Ectodermal cell (in vitro differentiated cells): ENCODE data around the gene IDS. TPM values are rescaled to one million over a fixed set of nuclear protein-coding genes. Genes with fewer than 3 reads are reported as not detected.
"Not testable (repeated sequence)": the region's sequence is repeated elsewhere in the genome, so short reads cannot be mapped to it uniquely, and the experiment has no call there.

Experiments used
- H3K27ac ChIP-seq: 2 replicates; pipeline ENCODE4 v1.7.0; 2013; ENCODE audit warnings: mild to moderate bottlenecking, low read depth, low read length; ENCODE audit not compliant: insufficient read depth, poor library complexity, severe bottlenecking
- H3K27me3 ChIP-seq: 2 replicates; pipeline ENCODE4 v1.7.0; 2013; ENCODE audit warnings: mild to moderate bottlenecking, low read length; ENCODE audit not compliant: insufficient read depth, control insufficient read depth, poor library complexity, severe bottlenecking
- H3K36me3 ChIP-seq: one replicate; pipeline ENCODE4 v1.7.0; 2013; ENCODE audit warnings: low read length; ENCODE audit not compliant: control insufficient read depth, insufficient read depth
- H3K4me1 ChIP-seq: one replicate; pipeline ENCODE4 v1.7.0; 2013; ENCODE audit warnings: low read length; ENCODE audit not compliant: control insufficient read depth, insufficient read depth
- H3K4me3 ChIP-seq: 2 replicates; pipeline ENCODE4 v1.7.0; 2013; ENCODE audit warnings: low read depth, low read length, control low read depth; ENCODE audit not compliant: insufficient read depth
- H3K9me3 ChIP-seq: 2 replicates; pipeline ENCODE4 v1.7.0; 2013; ENCODE audit warnings: mild to moderate bottlenecking, low read length, moderate library complexity; ENCODE audit not compliant: control insufficient read depth
- WGBS, 2 experiments: methylation state at CpG; one replicate each; pipeline ENCODE4 v1.1.7; 2013; ENCODE audit warnings: missing lambda C conversion rate in 2 of 2; 5-methylcytosine and 5-hydroxymethylcytosine counted together
- polyA plus RNA-seq, 4 experiments: library from polyadenylated mRNA; stranded (reverse); fragments of 50-300 nt; gene quantifications; one replicate each; pipeline ENCODE4 v1.2.3, GENCODE V29; 2013

Gene IDS
- polyA plus RNA-seq (2013, experiment 1 of 4): 24.4 TPM
- polyA plus RNA-seq (2013, experiment 2 of 4): 26.2 TPM
- polyA plus RNA-seq (2013, experiment 3 of 4): 22.0 TPM
- 26.5 TPM for polyA plus RNA-seq (2013, experiment 4 of 4)

- Histone ChIP-seq H3K9me3 (no peaks in the 10 kb centered on the region), H3K27ac (peak within 1 kb of the TSS; percentile 74)
Observed at GRCh38 chrX:149504915-149505651, at the start of gene IDS. Gene IDS (minus strand): TSS chrX:149505306. CDS start chrX:149505137, 169 bp downstream.

GRCh38 chrX:149551939-149552248 lies 46.8 kb upstream of the IDS start:
- H3K27ac ChIP-seq, H3K4me1 ChIP-seq, H3K9me3 ChIP-seq, H3K27me3 ChIP-seq, H3K36me3 ChIP-seq, H3K4me3 ChIP-seq: not testable (repeated sequence)
- no CpG with 5 or more reads among the region's 6 CpGs for WGBS, 2 experiments

More at GRCh38 chrX:149504915-149505651, at the start of gene IDS:
- peaks cover 7% of the 10 kb centered on the region for H3K4me1 ChIP-seq
- peak within 1 kb of the TSS; percentile 45 for H3K4me3 ChIP-seq
- no peaks in the 10 kb centered on the region for H3K27me3 ChIP-seq
- H3K36me3 ChIP-seq: no peaks in the 10 kb centered on the region
- 1% methylated on average over 53 to 54 of the region's 54 CpGs for WGBS, 2 experiments

GRCh38 chrX:149551245-149551938 lies 46.3 kb upstream of the IDS start:
- H3K9me3 ChIP-seq, H3K36me3 ChIP-seq: not testable (repeated sequence)
- no CpG with 5 or more reads among the region's 4 CpGs for WGBS, 2 experiments

GRCh38 chrX:149550454-149550853 lies 45.3 kb upstream of the IDS start:
- not testable (repeated sequence) for H3K27me3 ChIP-seq, H3K36me3 ChIP-seq, H3K4me3 ChIP-seq, H3K27ac ChIP-seq, H3K4me1 ChIP-seq, H3K9me3 ChIP-seq
- 100% methylated on average over 1 of the region's 1 CpG; no CpG with 5 or more reads in 1 of the 2 experiments for WGBS, 2 experiments

More at GRCh38 chrX:149551245-149551938, 46.3 kb upstream of the IDS start:
- not testable (repeated sequence) for H3K27ac ChIP-seq, H3K4me3 ChIP-seq, H3K4me1 ChIP-seq, H3K27me3 ChIP-seq

GRCh38 chrX:149549701-149550100 lies 44.6 kb upstream of the IDS start, which contains the start of gene HSFX3:
Gene HSFX3 (minus strand): TSS chrX:149549924. CDS start chrX:149549852, 72 bp downstream.
- H3K27me3 ChIP-seq, H3K36me3 ChIP-seq, H3K9me3 ChIP-seq, H3K4me3 ChIP-seq, H3K4me1 ChIP-seq, H3K27ac ChIP-seq: not testable (repeated sequence)
- WGBS, 2 experiments: no CpG with 5 or more reads among the region's 6 CpGs

- WGBS, 2 experiments: 83% methylated on average over 1 of the region's 3 CpGs; no CpG with 5 or more reads in 1 of the 2 experiments
- not testable (repeated sequence) for H3K36me3 ChIP-seq, H3K4me1 ChIP-seq, H3K9me3 ChIP-seq, H3K4me3 ChIP-seq, H3K27me3 ChIP-seq, H3K27ac ChIP-seq
Observed at GRCh38 chrX:149547782-149548181, 42.7 kb upstream of the IDS start.

- not testable (repeated sequence) for H3K27ac ChIP-seq, H3K4me1 ChIP-seq, H3K4me3 ChIP-seq, H3K36me3 ChIP-seq, H3K9me3 ChIP-seq, H3K27me3 ChIP-seq
- 80 to 100% methylated on average over 1 of the region's 1 CpG for WGBS, 2 experiments
Observed at GRCh38 chrX:149546962-149547361, 41.9 kb upstream of the IDS start.

GRCh38 chrX:149545545-149546543 lies 40.7 kb upstream of the IDS start:
- not testable (repeated sequence) for H3K27ac ChIP-seq, H3K27me3 ChIP-seq, H3K4me1 ChIP-seq, H3K9me3 ChIP-seq, H3K4me3 ChIP-seq, H3K36me3 ChIP-seq
- 63 to 76% methylated on average over 8 to 13 of the region's 29 CpGs for WGBS, 2 experiments

GRCh38 chrX:149541521-149542047 lies 36.5 kb upstream of the IDS start:
- peak overlapping the region; percentile 38 for H3K4me3 ChIP-seq
- no peaks in the 10 kb centered on the region for H3K36me3 ChIP-seq
- H3K27me3 ChIP-seq: no peaks in the 10 kb centered on the region
- no peaks in the 10 kb centered on the region for H3K4me1 ChIP-seq
- H3K27ac ChIP-seq: no peak overlapping the region
- H3K9me3 ChIP-seq: no peaks in the 10 kb centered on the region
- WGBS, 2 experiments: 10 to 15% methylated on average over 13 of the region's 13 CpGs
